SU-DHL-6 (cell line): ENCODE results near the gene ZNF385D.

Source experiments
- H2AFZ ChIP-seq: fragments of 200-600 bp; sonication (generic); 2 replicates; pipeline ENCODE4 v1.6.1; 2014; ENCODE audit warnings: low read depth, mild to moderate bottlenecking, moderate library complexity, mixed read lengths, antibody characterized with exemption, low read length; ENCODE audit not compliant: severe bottlenecking
- H3F3A ChIP-seq: fragments of 200-600 bp; shearing (Covaris generic); 2 replicates; pipeline ENCODE4 v1.6.0; 2016; ENCODE audit warnings: antibody characterized with exemption, mild to moderate bottlenecking; ENCODE audit not compliant: insufficient read depth
- H3K27ac ChIP-seq: fragments of 200-600 bp; sonication (generic); 2 replicates; pipeline ENCODE4 v1.5.1; 2016; ENCODE audit warnings: low read depth, mild to moderate bottlenecking, low read length, moderate library complexity, mixed read lengths
- H3K27me3 ChIP-seq: fragments of 200-600 bp; sonication (generic), shearing (Covaris generic); 2 replicates; pipeline ENCODE4 v1.6.0; 2014; ENCODE audit warnings: mild to moderate bottlenecking, low read length
- H3K36me3 ChIP-seq: fragments of 200-600 bp; sonication (generic); 2 replicates; pipeline ENCODE4 v1.6.1; 2014; ENCODE audit warnings: mild to moderate bottlenecking, low read length, mixed read lengths
- H3K4me2 ChIP-seq: fragments of 300-600, 200-600 bp; shearing (Covaris generic), sonication (generic); 2 replicates; pipeline ENCODE4 v1.6.0; 2014; ENCODE audit warnings: low read length, low read depth, mild to moderate bottlenecking; ENCODE audit not compliant: poor library complexity, severe bottlenecking
- H3K4me3 ChIP-seq: fragments of 200-600 bp; sonication (generic); 2 replicates; pipeline ENCODE4 v1.5.1; 2014; ENCODE audit warnings: antibody characterized with exemption, low read length, mild to moderate bottlenecking, mixed read lengths; ENCODE audit not compliant: insufficient read depth, poor library complexity, severe bottlenecking
- H3K79me2 ChIP-seq: fragments of 200-600 bp; sonication (generic); 2 replicates; pipeline ENCODE4 v1.6.1; 2014; ENCODE audit warnings: mild to moderate bottlenecking, low read length, moderate library complexity; ENCODE audit not compliant: insufficient read depth
- H3K9ac ChIP-seq: fragments of 200-600 bp; sonication (generic); 2 replicates; pipeline ENCODE4 v1.7.0; 2014; ENCODE audit warnings: mild to moderate bottlenecking, low read length
- H3K9me2 ChIP-seq: fragments of 200-600 bp; sonication (generic); replicated peaks from 2 replicates; pipeline ENCODE4 v1.6.1; 2014; ENCODE audit warnings: low read length; ENCODE audit not compliant: insufficient read depth
- H3K9me3 ChIP-seq: fragments of 200-600 bp; sonication (generic); 2 replicates; pipeline ENCODE4 v1.6.1; 2014; ENCODE audit warnings: low read length, mixed read lengths; ENCODE audit not compliant: insufficient read depth
- H4K20me1 ChIP-seq: fragments of 200-600 bp; sonication (generic); 2 replicates; pipeline ENCODE4 v1.6.1; 2014; ENCODE audit warnings: low read depth, mild to moderate bottlenecking, antibody characterized with exemption, low read length, moderate library complexity, mixed read lengths
- CTCF ChIP-seq: fragments of 200-600 bp; sonication (generic); IDR thresholded peaks from one replicate; pipeline ENCODE4 v1.5.1; 2017; ENCODE audit warnings: antibody characterized with exemption, mild to moderate bottlenecking, low read length, moderate library complexity; ENCODE audit not compliant: insufficient read depth, poor library complexity, severe bottlenecking
- EZH2phosphoT487 ChIP-seq: fragments of 200-600 bp; sonication (generic), shearing (Covaris generic); conservative IDR thresholded peaks from 2 replicates; pipeline ENCODE4 v1.6.1; 2018; ENCODE audit warnings: mild to moderate bottlenecking, antibody characterized with exemption, low read length, moderate library complexity, mixed read lengths

ZNF385D gene

GRCh38 chr3:21435871-21436270 is 315.1 kb downstream of the ZNF385D start:
- H3K9me2 ChIP-seq: no peaks in the 10 kb centered on the region
- H3K27me3 ChIP-seq: no peaks in the 10 kb centered on the region
- H3K79me2 ChIP-seq: no peaks in the 10 kb centered on the region
- H3K4me3 ChIP-seq: no peak overlapping the region
- H3F3A ChIP-seq: no peaks in the 10 kb centered on the region
- TF ChIP-seq CTCF (no peak), EZH2phosphoT487 (no peak)
- no peak overlapping the region for H2AFZ ChIP-seq
- no peak overlapping the region for H3K9ac ChIP-seq
- no peaks in the 10 kb centered on the region for H3K36me3 ChIP-seq
- H3K9me3 ChIP-seq: no peaks in the 10 kb centered on the region
- H3K27ac ChIP-seq: no peak overlapping the region
- no peaks in the 10 kb centered on the region for H4K20me1 ChIP-seq
- H3K4me2 ChIP-seq: no peak overlapping the region

GRCh38 chr3:21434310-21434709 is 316.7 kb downstream of the ZNF385D start:
- H2AFZ ChIP-seq: no peak overlapping the region

GRCh38 chr3:21433751-21434150 is 317.3 kb downstream of the ZNF385D start:
- H3K4me3 ChIP-seq: no peak overlapping the region
- TF ChIP-seq CTCF (no peak), EZH2phosphoT487 (no peak)
- H4K20me1 ChIP-seq: no peaks in the 10 kb centered on the region
- no peaks in the 10 kb centered on the region for H3K79me2 ChIP-seq
- H3F3A ChIP-seq: no peaks in the 10 kb centered on the region
- no peak overlapping the region for H2AFZ ChIP-seq
- H3K27me3 ChIP-seq: no peaks in the 10 kb centered on the region
- H3K27ac ChIP-seq: no peak overlapping the region
- no peaks in the 10 kb centered on the region for H3K9me3 ChIP-seq
- H3K36me3 ChIP-seq: no peaks in the 10 kb centered on the region
- H3K4me2 ChIP-seq: no peak overlapping the region
- no peaks in the 10 kb centered on the region for H3K9me2 ChIP-seq
- H3K9ac ChIP-seq: no peak overlapping the region

More at GRCh38 chr3:21434310-21434709, 316.7 kb downstream of the ZNF385D start:
- H3K27me3 ChIP-seq: no peaks in the 10 kb centered on the region
- no peak overlapping the region for H3K9ac ChIP-seq
- H3K9me3 ChIP-seq: no peaks in the 10 kb centered on the region
- H3K36me3 ChIP-seq: no peaks in the 10 kb centered on the region
- H3K4me3 ChIP-seq: no peak overlapping the region
- no peak overlapping the region for H3K27ac ChIP-seq
- no peak overlapping the region for H3K4me2 ChIP-seq
- H3F3A ChIP-seq: no peaks in the 10 kb centered on the region
- H3K9me2 ChIP-seq: no peaks in the 10 kb centered on the region
- no peaks in the 10 kb centered on the region for H3K79me2 ChIP-seq
- TF ChIP-seq CTCF (no peak), EZH2phosphoT487 (no peak)
- H4K20me1 ChIP-seq: no peaks in the 10 kb centered on the region

GRCh38 chr3:21426920-21427319 is 324.1 kb downstream of the ZNF385D start:
- H3K9ac ChIP-seq: no peak overlapping the region
- no peaks in the 10 kb centered on the region for H4K20me1 ChIP-seq
- H3F3A ChIP-seq: no peaks in the 10 kb centered on the region
- no peaks in the 10 kb centered on the region for H3K79me2 ChIP-seq
- no peak overlapping the region for H3K4me2 ChIP-seq
- H3K27me3 ChIP-seq: no peaks in the 10 kb centered on the region
- no peak overlapping the region for H3K4me3 ChIP-seq
- no peaks in the 10 kb centered on the region for H3K9me3 ChIP-seq
- H3K27ac ChIP-seq: no peak overlapping the region
- no peaks in the 10 kb centered on the region for H3K9me2 ChIP-seq
- TF ChIP-seq EZH2phosphoT487: no peak
- TF ChIP-seq CTCF: no peak
- H3K36me3 ChIP-seq: no peaks in the 10 kb centered on the region
- no peak overlapping the region for H2AFZ ChIP-seq
